SKM-1 (cell line): ENCODE data around the gene CFAP299.

Experiments
- DNase-seq: peaks from one replicate; lab custom pipeline; 2025; ENCODE audit not compliant: unreplicated experiment; lab: John Stamatoyannopoulos, UW

The CFAP299 gene

DNA sequence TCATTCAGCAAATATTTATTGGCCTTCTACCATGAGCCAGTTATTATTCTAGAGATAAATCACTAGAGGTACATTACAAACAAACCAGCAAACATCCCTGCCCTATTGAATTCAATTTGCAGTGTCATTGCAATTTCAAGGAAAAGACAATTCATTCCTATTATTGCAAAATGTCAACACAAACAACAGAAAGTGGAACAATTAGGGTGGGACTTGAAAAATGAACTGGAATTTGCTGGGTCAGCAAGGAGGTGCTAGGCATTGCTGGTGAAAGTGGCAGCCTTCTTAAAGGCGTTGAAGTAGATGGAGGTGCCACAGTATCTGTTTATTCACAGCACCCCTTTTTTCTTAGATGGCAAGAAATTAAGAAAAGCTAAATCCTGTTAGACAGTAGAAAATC lies 470.9 kb downstream of the CFAP299 start:
- no peak for DNase-seq

DNA sequence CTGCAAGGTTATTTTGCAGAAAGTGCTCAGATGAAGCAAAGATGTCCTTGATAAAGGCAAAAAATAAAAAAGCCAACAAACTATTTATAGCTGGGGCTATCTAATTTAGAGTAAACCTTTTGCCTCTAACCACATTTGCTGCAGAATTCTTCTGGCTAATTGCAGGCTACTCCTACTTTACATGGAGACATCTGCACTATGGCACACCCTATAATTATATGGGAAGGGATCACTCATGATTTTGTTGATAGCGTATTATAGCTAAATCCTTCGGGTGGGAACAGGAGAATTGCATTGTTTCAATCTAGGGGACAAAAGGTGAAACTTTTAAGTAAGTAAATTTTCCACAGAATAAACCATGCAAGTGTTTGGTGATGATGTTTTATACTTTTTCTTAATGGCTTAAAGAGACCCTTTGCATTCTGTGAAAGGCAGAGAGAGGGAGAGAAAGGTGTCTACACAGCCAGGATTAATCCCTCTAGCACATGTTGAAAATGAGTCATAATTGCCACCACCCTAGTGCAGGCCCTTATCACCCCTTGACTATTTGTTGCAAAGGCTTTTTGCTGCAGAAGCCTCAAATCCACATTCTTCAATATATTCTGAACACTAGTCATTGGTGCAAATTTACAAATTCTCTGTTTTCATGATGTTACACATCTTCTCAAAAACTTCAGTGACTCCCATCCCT lies 473.7 kb downstream of the CFAP299 start:
- no peak for DNase-seq

DNA sequence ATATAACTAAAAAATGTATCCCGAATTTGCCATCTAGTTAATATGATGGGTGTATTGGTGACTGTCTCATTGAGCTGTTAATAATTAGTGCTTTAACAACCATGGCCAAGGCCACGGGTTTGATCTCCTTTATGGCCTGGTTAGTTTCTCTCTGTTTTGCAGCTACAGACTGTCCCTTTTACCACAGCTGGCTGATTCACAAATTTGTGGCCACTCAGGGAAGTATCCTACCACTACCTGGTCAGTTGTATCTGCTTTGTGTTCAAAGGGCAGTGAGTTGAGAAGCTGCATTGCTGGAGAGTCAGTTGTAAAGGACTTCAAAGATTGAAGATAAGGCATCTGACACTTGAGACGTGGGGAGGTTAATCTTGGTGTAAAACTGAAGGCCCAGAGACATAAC lies 475.9 kb downstream of the CFAP299 start:
- no peak for DNase-seq

DNA sequence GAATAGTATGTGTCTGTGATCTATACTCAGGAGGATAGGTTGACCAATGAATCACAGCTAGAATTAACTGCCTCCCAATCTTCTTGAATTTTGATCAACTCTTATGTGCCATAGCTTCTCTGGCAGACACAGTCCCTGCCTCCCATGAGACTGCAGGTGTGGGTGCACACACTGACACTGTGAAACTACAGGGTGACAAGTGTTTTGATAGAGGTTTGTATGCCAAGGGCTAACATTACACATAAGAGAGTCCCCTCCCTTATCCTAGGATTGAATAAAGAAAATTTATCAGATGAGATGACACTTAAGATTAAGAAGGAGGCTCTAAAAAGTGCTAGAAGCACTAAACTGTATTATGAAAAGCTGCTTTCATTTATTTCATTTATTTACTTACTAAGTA lies 476.6 kb downstream of the CFAP299 start:
- DNase-seq, result no peak

DNA sequence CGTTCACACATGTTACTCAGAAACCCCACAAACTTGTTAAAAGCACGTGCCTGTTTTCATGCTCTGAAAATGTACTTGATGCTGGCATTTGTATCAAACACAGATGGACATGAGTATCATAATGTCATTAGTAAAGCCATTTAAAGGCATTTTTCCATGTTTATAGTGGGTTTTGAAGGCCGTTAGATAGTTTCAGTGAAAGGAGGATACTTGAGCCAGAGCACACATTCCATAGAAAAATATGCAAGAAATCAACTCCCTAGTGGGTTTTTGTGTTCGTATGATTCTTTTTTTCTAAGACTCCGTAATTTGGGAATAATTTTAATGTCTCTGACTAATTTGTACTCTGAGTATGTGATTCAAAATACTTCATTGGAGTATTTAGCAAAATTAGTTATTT lies 478.7 kb downstream of the CFAP299 start:
- no peak for DNase-seq

DNA sequence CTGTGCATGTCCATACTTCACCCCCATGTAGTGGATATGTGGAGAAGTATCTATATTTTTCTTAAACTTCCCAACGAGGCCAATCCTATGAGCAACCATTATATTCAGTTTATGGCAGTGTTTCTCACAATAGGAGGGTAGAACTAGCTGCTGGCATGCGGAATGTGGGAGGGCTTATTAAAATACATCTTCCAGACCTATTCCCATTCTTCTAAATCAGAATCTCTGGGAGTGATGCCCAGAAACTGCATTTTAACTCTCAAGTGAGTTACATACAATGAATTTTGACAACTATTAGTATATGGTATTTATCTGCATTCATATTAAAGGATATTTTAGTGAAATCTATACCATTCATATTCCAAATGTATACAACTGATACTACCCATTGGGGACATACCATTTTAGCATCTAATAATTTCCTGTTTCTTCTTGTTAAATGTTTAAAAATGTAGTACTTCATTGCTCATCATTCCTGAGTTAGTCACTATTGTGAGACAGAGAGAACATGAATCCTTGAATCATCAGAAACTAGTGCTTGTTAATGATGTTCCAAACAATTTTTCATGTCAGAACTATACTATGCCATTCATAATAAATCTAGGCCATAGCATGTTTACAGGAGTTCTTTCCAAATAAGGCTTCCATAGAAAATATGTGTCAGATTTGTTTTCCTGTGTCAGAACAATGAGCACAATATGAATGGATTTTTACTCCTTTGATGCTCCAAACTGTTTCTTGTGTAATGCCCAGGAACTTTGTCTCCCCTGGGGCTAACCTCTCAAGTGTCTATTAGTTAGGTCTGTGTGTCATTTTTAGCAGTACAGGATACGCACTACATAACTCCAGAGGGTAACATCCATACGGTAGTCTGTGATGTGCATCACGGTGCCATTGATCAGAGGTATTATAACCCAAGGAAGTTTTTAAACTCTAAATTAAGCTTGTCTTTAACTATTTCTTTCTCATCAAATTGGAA lies 496.1 kb downstream of the CFAP299 start:
- DNase-seq, result no peak

DNA sequence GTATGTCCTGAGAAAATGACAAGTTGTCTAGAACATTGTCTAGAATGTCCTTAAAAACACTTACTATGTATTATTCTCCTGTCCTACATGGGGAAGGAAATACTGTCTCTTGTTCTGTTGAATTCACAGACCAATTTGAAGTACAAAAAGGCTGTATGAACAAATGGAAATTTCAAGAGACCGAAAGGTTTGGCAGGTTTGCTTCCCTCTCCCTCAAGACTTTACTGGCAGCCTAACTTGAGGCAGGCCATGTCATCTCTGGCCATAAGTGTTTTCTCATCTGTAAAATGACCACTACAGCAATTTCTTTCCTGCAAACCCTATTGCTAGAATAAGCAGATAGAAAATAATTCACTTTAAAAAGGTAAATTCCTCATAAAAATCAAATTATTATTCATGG lies 503.8 kb downstream of the CFAP299 start:
- DNase-seq, result no peak

DNA sequence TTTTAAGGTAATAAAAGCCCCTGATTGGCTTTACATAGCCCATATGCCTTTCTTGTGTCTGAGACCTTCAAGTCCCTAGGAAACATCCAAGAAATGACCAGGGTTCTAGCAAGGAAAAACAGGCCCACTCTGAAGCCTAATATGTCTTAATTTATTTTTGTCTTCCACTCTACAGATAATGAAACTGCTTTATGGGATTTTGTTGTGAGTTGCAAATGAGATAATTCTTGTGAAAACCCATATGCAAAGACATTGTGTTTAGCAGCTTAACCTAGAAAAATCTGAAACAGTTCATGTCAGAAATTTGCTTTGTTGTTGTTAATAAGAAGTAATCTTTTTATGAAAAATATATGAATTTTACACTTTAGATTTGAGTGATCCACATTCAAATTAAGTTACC lies 504.3 kb downstream of the CFAP299 start:
- DNase-seq, result no peak

DNA sequence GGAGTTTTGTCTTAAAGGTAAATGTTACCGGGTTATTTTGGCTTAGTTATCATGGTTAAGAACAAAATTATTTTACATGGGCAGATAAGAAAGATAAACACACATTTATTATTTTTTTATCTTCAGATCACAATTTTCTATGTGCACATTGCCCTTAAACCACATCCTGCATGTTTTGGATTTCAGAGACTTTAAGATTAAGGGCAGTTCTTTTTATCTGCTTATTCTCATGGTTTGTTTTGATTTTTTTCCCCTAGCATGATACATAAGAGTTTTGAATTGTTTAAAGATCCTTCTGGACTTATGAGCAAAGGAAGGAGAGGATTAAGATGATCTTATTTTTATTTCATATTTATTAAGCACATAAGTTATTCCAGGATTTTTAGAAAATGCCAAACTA lies 504.9 kb downstream of the CFAP299 start:
- no peak for DNase-seq

DNA sequence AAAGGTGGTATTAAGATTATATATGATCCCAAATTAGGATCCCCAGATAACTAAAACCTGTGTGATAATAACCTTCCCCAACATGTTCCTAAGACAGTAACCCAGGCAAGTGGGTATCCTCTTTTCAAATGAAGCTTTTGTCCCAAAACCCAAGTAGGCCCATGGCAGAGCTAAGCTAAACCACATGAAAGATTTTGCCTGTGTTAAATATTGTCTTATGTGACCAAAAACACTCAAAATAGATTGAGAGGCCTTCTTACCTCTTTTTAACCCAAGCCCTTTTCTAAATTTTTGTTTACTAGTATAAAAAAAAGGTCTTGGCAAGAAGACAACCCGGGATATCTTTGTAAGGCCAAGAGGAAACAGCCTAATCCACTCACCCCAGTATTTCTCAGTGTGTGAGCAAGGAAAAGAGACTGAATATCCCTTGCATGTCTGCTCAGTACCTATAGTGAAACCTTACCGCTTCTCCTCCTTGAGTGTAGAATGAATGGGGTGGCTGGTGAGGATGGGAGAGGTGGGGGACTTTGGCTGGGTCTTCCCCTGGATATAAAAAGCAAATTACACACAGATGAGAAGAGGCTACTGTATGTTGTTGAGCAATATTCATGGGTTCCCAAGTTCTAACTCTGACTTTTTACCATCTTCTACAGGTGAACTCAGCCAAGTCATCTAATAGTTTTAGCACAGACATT lies 506.2 kb downstream of the CFAP299 start:
- no peak for DNase-seq

DNA sequence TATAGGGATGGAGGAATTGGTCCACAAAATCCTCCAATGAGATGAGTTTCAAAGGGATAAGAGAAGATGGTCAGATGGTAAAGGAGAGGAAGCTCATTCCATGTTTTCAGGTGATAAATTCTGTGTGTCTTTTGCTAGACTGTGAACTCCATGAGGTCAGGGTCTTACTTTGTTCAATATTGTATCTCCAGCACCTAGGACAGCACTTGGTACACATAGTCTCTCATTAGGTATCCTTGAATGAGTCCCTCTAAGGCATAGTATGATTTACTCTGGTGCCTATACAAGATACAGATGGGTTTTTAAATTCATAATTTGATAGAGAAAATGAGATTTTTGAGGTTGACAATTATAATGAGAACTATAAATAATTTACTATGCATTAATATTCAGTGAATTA lies 510.7 kb downstream of the CFAP299 start:
- no peak for DNase-seq

DNA sequence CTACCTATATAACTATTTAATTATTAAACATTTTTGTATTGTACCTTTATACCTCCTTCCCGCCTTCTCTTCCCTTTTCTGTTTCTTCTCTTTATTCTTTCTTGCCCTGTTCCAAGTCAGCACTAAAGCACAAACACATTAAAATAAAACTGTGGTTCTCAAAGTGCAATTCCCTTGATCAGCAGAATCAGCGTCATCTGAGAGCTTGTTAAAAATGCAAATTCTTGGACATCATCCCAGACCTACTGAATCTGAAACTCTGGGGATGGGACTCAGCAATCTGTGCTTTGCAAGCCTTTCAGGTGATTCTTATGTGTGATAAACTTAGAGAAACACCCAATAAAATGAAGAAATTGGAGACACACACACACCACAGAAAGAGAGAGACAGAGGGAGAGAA lies 516.5 kb downstream of the CFAP299 start:
- DNase-seq, result no peak

DNA sequence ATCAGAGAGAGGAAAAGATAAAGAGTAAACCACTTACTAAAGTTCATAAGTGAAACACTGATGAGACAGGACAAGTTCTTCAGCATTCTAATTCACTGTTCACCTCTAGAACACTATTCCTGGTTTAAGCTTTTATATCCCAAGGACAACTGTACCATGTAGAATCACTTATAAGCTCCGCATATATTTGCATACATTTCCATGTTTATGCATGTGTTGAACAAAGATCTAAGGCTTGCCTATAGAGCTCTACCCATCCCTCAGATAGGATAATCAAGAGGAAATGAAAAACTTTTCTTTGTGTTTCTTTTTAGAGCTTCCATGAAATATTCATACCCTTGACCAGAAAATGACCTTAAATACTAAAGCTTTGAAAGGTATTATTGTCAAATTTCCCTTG lies 538.0 kb downstream of the CFAP299 start:
- no peak for DNase-seq

DNA sequence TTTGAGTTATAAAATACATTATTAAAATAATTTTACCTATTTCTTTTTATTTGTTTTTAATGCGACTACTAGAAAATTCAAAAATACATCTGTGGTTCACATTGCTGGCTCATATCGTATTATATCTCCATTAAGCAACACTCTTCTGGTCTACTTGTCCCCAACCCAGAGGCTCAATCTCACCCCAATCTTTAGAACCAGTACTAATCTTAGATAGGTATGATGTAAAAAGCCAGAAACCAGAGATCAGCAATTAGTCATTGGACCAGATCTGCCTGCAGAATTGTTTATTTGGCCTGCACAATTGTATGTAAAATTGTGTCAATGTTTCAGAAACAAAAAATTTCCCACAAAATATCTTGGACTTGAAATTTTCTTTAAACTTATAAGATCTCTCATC lies 539.4 kb downstream of the CFAP299 start:
- no peak for DNase-seq

DNA sequence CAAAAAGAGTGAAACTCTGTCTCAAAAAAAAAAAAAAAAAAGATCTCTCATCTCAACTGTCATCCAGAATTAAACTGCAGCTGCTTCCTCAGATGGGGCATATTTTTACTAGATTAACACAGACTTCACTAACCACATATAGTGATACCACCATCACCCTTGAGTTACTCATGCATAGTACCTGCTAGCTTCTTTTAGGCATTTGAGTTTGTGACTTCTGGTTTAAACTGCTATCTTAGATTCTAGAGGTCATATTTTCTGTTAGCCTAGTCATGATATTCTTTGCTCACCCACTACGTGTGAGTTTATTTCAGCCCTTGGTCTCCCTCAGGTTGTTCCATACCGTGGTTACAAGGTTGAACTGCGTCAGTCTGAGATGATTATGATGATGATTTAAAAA lies 540.1 kb downstream of the CFAP299 start:
- DNase-seq, result no peak

DNA sequence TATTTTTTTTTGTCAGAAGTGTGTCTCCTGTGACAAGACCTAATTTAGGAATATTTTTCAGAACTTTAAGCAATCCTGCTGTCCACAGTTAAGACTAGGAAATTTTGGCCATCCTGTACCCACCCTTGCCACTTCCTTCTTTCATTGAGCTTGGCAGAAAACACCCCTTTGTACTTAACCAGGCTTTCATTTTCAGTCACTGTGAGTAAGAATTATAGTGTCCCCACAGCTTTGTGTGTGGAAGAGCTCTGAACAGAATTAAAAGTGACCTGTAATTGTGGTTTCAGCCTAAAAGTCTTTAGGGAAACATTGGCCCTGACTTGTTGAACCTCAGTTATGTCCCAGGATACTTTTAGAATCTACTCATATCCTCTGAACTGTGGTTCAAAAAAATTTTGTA lies 541.3 kb downstream of the CFAP299 start:
- DNase-seq, result no peak

DNA sequence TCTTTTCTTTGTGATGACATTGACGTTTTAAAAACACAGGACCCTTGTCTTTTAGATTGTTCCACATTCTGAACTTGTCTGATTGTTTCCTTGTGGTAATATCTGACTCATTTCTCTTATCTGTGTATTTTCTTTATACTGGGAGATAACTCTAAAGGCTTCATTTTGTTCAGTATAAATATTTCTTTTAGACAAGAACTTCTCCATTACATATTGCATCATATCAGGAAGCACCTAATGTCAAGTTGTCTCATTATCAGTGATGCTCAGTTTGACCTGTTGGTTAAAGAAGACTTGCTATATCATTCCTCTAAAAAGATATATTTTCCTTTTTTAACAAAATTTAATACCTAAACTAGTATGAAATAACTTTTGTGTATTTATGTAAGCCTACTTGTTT lies 542.7 kb downstream of the CFAP299 start:
- no peak for DNase-seq

DNA sequence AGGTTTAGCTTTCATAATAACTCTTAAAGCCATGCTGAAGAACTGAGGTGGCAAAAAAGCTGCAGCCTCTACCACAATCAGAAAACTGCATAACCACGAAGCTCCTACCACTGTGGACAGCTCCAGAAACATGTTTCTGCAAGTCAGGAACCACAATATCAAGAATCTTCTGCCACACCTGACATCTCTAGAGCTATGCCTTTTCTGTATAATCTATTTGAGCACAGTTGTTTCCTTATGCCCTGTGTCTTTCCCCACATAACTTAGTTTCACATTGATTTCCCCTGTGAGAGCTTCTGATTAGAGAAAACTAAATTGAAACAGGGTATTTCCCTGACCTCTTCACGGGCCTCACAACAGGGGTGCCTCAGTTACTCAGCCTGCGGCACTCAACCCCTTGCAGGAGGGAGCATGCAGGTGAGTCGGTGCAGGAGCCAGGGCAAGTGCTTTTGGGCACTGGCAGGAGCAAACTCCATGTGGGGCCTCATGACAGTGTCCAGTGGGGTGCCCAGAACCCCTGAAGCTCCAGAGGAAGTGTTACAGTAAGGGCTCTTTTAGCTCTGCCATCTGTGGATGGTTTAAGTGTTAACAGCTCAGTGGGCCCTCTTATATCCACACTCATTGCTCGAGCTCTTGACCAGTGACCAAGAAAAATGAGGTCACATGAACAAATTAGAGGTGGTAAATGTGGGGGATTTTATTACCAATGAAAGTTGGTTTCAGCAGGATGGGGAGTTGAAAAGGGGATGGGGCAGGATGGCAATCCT lies 562.2 kb downstream of the CFAP299 start:
- DNase-seq, result no peak

DNA sequence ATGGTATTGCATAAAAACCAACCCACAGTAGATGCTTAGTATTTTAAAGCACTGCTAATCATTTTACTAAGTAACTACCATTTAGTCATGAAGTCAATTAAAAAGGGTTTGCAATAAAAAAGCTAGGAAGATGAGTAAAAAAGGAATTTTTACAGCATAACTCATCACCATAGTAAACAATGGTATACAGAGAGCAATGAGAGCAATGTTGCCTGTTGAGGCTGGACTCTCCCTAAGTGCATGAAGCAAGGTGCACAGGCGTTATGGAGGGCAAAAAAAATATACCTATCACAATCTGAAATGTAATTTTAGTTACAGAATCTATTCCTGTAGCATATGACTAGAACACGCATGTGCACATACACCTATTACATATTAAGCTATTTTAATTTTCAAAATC lies 565.4 kb downstream of the CFAP299 start:
- no peak for DNase-seq

DNA sequence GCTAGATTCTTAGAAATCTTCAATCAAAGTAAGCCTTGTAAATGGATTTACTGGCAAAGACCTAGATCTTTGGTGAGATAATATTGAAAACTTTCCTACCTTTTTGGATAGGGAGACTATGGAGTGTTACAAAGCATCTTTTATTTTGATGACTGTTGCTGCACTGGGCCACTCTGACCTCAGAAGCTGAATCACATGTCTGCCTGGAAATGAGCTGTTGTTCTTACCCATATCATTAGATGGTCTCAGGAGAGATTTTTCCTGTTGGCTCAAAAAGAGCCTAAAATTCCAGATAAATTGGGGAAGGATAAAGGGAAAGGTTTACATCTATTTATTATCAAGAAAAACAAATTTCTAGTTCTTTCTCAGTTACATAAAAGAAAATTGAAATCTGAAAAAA lies 567.5 kb downstream of the CFAP299 start:
- no peak for DNase-seq

DNA sequence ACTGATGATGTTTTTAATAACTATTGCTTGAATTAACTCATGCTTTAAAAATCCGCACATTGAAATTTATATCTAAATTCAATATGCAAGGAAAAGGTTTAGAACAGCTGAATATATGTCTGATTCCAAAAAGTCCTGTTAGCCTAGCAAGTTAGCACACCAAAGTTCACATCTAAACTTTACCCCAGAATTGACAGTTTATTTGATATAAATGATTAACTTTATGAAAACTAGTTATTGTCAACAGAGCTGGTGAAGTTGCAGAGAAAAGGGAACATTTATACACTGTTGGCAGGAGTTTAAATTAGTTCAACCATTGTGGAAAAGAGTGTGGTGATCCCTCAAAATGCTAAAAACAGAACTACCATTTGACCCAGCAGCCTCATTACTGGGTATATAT lies 574.4 kb downstream of the CFAP299 start:
- no peak for DNase-seq
